ENCODE results near the gene CNTNAP2.

GRCh38 chr7:146948703-146949102, 832.1 kb downstream of the CNTNAP2 start:
- TF ChIP-seq CTCF (conservative IDR thresholded peaks at IDR 0.05; ENCODE audit: low read depth, low read length) (no peak), MAFK (IDR thresholded peaks at IDR 0.05; ENCODE audit: low read depth, low read length) (no peak), POLR2A (IDR thresholded peaks at IDR 0.05; ENCODE audit: low read depth, low read length) (no peak), USF2 (IDR thresholded peaks at IDR 0.05; ENCODE audit: low read depth, low read length) (no peak), RCOR1 (IDR thresholded peaks at IDR 0.05; ENCODE audit: insufficient replicate concordance, low read length) (no peak), RFX5 (IDR thresholded peaks at IDR 0.05; ENCODE audit: low read depth, low read length) (no peak), MXI1 (IDR thresholded peaks at IDR 0.05; ENCODE audit: borderline replicate concordance, low read depth, low read length) (no peak), RAD21 (IDR thresholded peaks at IDR 0.05; ENCODE audit: low read length) (no peak), CEBPB (IDR thresholded peaks at IDR 0.05; ENCODE audit: low read depth, low read length) (no peak), SMC3 (IDR thresholded peaks at IDR 0.05; ENCODE audit: low read depth, low read length) (no peak), FOS (IDR thresholded peaks at IDR 0.05; ENCODE audit: low read depth, low read length) (no peak), BHLHE40 (IDR thresholded peaks at IDR 0.05; ENCODE audit: low read depth, low read length) (no peak), MAZ (IDR thresholded peaks at IDR 0.05; ENCODE audit: borderline replicate concordance, low read depth, low read length) (no peak)
